GM21423 (cell line): ENCODE results near the gene PPT2.
"Not testable (repeated sequence)": the region's sequence is repeated elsewhere in the genome, so short reads cannot be mapped to it uniquely, and the experiment has no call there.

Experiments used
- ATAC-seq: cut with Tn5 transposase; IDR thresholded peaks from one replicate; pipeline ENCODE4 v1.9.1; 2021; ENCODE audit warnings: mild to moderate bottlenecking, moderate library complexity; ENCODE audit not compliant: unreplicated experiment

PPT2 gene

DNA sequence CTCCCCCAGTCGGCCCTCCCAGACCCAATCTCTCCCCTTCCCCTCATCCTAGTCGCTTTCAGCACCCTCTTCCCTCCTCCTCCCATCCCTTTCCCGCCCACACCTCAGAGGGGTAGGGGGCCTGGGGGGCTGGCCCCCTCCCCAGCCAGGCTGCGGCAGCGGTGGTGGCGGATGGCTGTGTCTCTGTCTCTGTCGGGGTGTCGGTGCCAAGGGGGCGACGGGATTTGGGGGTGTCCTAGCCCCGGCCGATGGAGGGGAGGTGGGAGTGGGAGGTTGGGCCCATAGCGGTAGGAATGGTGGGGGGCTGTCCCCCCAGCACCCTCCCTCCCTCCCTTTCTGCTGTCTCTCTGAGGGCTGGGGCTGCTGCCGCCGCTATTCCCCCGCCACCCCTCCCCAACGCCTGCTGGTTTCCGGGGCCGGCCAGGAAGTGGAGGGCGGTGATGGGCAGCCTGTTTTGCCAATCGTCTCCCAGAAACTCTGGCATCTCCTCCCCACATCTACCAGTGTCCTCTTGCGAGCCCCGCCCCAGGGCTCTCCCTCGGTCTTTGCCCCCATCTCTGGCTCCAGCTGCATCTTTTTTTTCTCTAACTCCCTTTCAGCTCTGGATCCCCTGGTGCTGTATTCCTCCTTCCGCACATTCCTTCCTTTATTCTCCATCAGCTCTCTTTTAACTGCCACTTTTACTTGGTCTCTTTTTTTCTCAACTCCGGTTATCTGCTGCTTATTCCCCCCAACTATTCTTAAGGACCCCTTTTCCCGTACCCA is 22.0 kb downstream of the PPT2 start, which contains the start of gene AGPAT1:
Gene AGPAT1 (minus strand): TSS at position 374 of the 765 bp plus-strand sequence. CDS start 4,588 bp downstream, outside the sequence.
- peak; percentile 34 for ATAC-seq

GRCh38 chr6:32176476-32177182 is 22.7 kb downstream of the PPT2 start:
- no peak for ATAC-seq

GRCh38 chr6:32177183-32177787 is 23.3 kb downstream of the PPT2 start:
- ATAC-seq, result no peak

GRCh38 chr6:32177788-32178546 is 24.0 kb downstream of the PPT2 start, which contains the start of gene RNF5:
TSS of gene RNF5 (plus strand) at chr6:32178405. CDS start at chr6:32178512, 107 bp downstream.
- ATAC-seq, result peak; percentile 75

DNA sequence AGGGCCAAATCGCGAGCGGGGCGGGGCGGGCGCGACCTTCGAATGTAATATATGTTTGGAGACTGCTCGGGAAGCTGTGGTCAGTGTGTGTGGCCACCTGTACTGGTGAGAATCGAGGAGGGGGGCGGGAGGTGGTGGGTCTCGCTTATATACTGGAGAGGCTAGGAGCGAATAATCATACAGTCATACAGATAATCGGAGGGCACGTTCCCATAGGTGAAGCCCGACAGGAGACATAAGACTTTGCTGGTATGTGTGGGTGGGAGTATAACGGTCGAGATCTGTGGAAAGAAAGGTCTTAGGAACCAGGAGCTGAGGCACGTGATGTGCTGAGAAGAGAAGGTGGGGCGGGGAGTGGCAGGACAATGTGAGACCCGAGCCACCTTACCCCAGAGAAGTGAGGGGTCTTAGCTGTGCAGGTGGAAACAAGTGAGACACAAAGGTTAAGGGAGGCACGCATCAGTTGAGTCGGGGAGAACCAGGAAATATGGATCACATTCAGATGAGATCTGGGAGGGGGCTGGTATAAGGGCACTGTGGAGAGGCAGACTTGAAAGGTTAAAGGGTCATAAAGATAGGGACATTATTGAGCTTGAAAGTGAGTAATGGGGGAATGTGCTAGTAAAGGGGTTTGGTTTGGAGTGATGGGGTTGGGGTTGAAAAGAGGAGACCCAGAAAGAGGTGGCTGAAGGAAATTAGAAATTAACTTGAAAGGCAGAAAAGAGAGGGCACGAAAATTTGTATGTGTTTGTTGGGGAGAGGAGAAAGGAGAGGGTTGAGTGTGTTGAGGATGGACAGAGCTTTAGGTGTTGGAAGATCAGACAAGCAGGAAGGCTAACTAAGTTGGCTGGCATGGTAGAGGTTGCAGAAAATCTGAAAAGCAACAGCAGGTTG is 24.9 kb downstream of the PPT2 start:
- ATAC-seq, result no peak

DNA sequence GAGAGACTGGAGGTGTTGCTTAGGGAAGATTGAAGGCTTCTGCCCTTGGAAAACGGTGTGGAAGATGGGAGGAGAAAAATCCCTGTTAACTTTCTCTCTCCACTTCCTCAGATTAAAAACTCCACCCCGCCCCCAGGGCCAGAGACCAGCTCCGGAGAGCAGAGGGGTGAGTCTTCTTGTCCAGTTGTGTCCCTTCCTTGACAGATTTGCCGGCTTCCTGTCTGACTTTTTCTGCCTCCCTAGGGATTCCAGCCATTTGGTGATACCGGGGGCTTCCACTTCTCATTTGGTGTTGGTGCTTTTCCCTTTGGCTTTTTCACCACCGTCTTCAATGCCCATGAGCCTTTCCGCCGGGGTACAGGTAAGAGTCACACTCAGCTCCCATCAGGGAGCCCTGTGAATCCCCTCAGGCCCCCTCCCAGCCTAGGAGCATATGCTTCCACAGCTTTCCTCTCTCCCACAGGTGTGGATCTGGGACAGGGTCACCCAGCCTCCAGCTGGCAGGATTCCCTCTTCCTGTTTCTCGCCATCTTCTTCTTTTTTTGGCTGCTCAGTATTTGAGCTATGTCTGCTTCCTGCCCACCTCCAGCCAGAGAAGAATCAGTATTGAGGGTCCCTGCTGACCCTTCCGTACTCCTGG is 25.9 kb downstream of the PPT2 start:
- ATAC-seq, result no peak

DNA sequence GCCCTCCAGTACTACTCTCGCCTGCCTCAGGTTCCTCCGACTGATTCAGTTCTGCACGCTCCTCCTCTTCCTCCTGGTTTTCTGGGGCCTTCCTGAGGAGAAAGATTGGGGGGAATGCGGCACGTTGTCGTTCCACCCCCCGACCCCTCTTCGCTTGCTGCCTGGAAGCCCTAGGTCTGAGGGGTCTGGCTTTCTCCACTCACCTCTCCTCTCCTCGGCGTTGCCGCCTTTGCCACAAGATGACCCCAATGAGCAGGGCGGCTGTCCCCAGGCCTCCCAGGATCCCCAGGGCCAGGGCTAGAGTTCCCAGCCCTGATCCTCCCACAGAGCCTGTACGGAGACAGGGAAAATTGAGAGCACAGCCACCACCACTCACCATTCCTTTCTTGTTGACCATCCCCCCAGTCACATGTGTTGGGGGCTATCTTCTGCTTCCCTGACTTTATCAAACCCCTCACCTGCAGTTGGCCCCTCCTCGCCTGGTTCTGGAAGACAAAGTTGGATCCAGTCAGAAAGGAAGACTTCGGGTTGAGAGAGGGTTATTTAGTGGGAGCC is 27.3 kb downstream of the PPT2 start:
- no peak for ATAC-seq

- no peak for ATAC-seq
Observed at GRCh38 chr6:32181915-32182529, 28.1 kb downstream of the PPT2 start.

- ATAC-seq, result no peak
Observed at GRCh38 chr6:32182555-32182981, 28.6 kb downstream of the PPT2 start.

GRCh38 chr6:32183030-32183429 is 29.1 kb downstream of the PPT2 start:
- no peak for ATAC-seq

GRCh38 chr6:32183483-32184083 is 29.6 kb downstream of the PPT2 start:
- no peak for ATAC-seq

- ATAC-seq, result no peak
Observed at GRCh38 chr6:32184084-32184640, 30.2 kb downstream of the PPT2 start, which contains the start of gene AGER. TSS of gene AGER (minus strand) at chr6:32184253. CDS start at chr6:32184222, 31 bp downstream.

GRCh38 chr6:32185681-32186131 is 31.8 kb downstream of the PPT2 start:
- not testable (repeated sequence) for ATAC-seq

DNA sequence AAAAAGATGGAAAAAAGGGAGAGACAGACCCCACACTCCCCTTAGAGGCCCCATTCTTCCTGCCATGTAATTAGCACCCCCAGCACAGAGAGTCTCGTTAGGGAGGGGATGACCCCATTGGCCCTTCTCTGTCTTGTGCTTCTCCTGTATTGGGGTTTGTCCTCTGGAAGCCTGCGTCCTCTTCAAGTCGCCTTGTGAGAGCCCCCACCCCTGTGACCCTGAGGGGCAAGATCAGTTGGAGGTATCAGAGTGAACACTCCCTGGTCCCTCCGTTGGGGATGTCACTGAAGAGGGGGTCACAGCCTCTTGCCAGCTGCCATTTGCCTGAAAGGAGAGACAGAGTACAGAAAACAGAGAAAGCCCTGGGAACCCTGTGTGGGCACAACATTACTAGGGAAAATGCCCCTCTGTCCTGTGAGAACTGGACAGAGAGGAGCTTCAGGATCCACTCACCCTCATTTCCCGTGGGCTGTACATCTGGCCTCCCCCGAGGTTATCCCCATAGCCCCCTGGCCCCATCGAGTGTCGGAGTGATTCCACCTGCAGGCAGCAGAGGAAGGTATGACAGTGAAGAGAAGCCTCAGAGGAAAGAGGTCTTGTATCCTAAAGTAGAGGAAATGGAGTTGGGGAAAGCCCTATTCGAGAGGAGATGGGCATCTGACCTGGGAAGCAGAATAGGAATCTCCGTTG is 32.4 kb downstream of the PPT2 start:
- not testable (repeated sequence) for ATAC-seq

DNA sequence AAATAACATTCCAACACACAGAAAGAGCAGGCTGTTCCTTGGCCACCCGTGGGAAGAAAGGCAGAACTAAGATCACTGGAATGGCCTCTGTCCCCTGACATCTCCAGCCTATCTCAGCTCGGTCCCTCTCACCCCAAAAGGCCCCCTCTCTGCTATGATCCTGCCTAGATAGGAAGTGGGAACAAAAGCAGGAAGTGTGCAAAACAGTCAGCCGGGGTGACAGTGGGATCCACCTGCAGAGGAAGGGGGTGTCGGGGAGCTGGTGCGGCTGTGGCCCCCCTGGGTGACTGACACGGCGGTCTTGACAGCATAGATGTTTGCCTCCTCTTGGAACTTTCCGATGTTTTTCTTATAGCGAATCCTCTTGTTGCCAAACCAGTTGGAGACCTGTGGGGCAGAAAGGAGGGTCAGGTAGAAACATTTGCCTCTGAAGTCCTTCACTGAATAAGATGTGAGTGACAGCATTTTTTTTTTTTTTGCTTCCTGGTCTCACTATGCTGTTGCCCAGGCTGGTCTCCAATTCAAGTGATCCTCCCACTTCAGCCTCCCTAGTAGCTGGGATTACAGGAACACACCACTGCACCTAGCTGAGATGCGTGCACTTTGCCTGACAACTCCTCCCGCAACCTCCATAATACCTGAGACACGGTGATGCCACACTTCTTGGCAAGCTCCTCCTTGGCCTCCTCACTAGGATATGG is 33.2 kb downstream of the PPT2 start:
- ATAC-seq, result no peak

DNA sequence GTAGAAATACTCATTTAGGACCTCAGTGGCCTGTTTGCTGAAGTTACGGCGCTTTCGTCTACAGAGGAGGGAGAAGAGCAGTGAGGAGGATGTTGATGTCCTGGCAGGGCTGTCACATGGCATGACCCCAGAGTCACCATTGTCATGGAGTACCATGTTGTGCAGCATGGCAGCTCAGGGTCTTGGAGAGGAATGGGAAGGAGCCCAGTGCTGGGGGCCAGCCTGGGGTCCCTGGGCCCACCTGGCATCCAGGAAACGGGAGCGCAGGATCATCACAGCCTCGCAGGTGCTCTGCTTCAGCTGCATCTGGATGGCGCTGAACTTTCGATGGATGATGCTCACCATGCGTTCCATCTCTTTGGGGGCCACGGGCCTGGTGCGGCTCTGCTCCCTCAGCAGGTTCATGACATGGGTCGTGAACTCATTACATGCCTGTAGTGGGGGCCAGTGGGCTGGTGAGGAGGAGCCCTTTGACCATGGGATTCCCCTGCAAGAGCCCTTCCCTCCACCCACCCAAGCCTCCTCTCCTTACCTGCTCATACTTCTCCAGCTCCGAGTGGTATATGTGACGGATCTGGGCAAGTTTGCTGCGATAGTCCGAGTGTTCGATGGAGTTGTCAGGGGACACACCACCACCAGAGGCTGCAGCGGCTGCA is 33.9 kb downstream of the PPT2 start:
- ATAC-seq, result not testable (repeated sequence)
